EL (cell line): ENCODE data around the gene STK40.

Experiments used
- DNase-seq: peaks from one replicate; pipeline ENCODE4 v3.0.0-alpha.2; 2016

STK40 gene

GRCh38 chr1:36397378-36398230 is 11.9 kb upstream of the STK40 start, which contains the start of gene LSM10:
Gene LSM10 (minus strand): TSS chr1:36397908. CDS start chr1:36394129, 3,779 bp downstream.
- peak; percentile 95 for DNase-seq

- DNase-seq: no peak
Observed at GRCh38 chr1:36397083-36397377, 11.3 kb upstream of the STK40 start.

GRCh38 chr1:36396359-36396758 is 10.6 kb upstream of the STK40 start:
- DNase-seq: no peak

GRCh38 chr1:36393686-36394085 is 8.0 kb upstream of the STK40 start:
- no peak for DNase-seq

GRCh38 chr1:36392836-36393235 is 7.1 kb upstream of the STK40 start:
- DNase-seq: no peak

GRCh38 chr1:36391271-36391670 is 5.5 kb upstream of the STK40 start:
- no peak for DNase-seq

- DNase-seq: no peak
Observed at GRCh38 chr1:36390411-36390810, 4.7 kb upstream of the STK40 start.

- DNase-seq: no peak
Observed at GRCh38 chr1:36389999-36390398, 4.3 kb upstream of the STK40 start.

GRCh38 chr1:36389261-36389660 is 3.5 kb upstream of the STK40 start:
- no peak for DNase-seq

GRCh38 chr1:36387141-36387949 is 1.6 kb upstream of the STK40 start:
- peak; percentile 77 for DNase-seq

- DNase-seq: peak; percentile 100
Observed at GRCh38 chr1:36386265-36387140, 779 bp upstream of the STK40 start.

- DNase-seq: peak; percentile 35
Observed at GRCh38 chr1:36384542-36385409, 948 bp downstream of the STK40 start.

- DNase-seq: no peak
Observed at GRCh38 chr1:36383240-36383639, 2.5 kb downstream of the STK40 start.

GRCh38 chr1:36382669-36383068 is 3.1 kb downstream of the STK40 start:
- DNase-seq: no peak

GRCh38 chr1:36382231-36382630 is 3.5 kb downstream of the STK40 start:
- DNase-seq: no peak

- no peak for DNase-seq
Observed at GRCh38 chr1:36381405-36381804, 4.3 kb downstream of the STK40 start.

- DNase-seq: no peak
Observed at GRCh38 chr1:36380782-36381181, 4.9 kb downstream of the STK40 start.

GRCh38 chr1:36380143-36380619 is 5.5 kb downstream of the STK40 start:
- DNase-seq: no peak

- no peak for DNase-seq
Observed at GRCh38 chr1:36377791-36378492, 7.8 kb downstream of the STK40 start.

- no peak for DNase-seq
Observed at GRCh38 chr1:36372617-36373016, 13.1 kb downstream of the STK40 start.
